ENCODE data around the gene EBF3.

GRCh38 chr10:129897871-129898626, 66.0 kb downstream of the EBF3 start:
- no peak for TF ChIP-seq EZH2phosphoT487 (IDR thresholded peaks at IDR 0.05; ENCODE audit: borderline replicate concordance, low read length)
- TF ChIP-seq, protein P1, sequence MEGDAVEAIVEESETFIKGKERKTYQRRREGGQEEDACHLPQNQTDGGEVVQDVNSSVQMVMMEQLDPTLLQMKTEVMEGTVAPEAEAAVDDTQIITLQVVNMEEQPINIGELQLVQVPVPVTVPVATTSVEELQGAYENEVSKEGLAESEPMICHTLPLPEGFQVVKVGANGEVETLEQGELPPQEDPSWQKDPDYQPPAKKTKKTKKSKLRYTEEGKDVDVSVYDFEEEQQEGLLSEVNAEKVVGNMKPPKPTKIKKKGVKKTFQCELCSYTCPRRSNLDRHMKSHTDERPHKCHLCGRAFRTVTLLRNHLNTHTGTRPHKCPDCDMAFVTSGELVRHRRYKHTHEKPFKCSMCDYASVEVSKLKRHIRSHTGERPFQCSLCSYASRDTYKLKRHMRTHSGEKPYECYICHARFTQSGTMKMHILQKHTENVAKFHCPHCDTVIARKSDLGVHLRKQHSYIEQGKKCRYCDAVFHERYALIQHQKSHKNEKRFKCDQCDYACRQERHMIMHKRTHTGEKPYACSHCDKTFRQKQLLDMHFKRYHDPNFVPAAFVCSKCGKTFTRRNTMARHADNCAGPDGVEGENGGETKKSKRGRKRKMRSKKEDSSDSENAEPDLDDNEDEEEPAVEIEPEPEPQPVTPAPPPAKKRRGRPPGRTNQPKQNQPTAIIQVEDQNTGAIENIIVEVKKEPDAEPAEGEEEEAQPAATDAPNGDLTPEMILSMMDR (conservative IDR thresholded peaks at IDR 0.05; ENCODE audit: low read depth, low read length), result no peak
